HG03460 (cell line): ENCODE measurements around the gene NIN.
"Not testable (repeated sequence)": the region's sequence is repeated elsewhere in the genome, so short reads cannot be mapped to it uniquely, and the experiment has no call there.

Source experiments
- ATAC-seq: cut with Tn5 transposase; IDR thresholded peaks from one replicate; pipeline ENCODE4 v1.9.1; 2021; ENCODE audit not compliant: unreplicated experiment

The NIN gene

GRCh38 chr14:50819303-50819702 is 11.7 kb downstream of the NIN start:
- ATAC-seq, result not testable (repeated sequence)

DNA sequence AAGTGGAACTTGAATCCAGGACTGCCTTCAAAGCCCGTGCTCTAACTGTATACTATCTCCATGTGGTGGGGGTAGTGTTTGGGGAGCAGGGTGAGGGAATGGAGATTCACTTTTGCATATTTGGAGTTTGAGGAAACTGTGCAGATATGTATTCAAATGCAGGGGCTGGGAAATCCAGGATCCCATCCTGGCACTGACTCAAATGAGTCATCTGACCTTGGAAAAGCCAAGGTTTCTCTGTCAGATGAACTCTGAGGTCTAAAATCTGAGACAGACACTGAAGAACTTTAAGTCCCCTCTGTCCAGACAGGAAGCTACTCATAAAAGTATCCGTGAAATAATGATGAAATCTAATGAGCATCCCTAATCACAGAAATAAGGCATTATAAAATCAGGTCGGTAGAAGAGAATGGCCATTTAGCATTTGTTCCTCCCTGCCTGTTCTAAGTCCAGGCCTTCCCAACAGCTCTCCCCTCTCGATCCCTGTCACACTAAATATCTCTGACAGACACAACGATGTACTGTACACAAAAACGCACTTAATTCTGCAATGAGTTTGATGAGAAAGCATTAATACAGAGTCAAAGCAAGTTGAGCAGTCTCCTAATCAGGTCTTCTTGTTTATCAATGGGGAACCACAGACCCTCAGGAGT is 14.4 kb downstream of the NIN start:
- ATAC-seq, result no peak

- not testable (repeated sequence) for ATAC-seq
These were observed 15.4 kb downstream of the NIN start for GRCh38 chr14:50815526-50815925.

GRCh38 chr14:50815058-50815457 is 15.9 kb downstream of the NIN start:
- not testable (repeated sequence) for ATAC-seq

DNA sequence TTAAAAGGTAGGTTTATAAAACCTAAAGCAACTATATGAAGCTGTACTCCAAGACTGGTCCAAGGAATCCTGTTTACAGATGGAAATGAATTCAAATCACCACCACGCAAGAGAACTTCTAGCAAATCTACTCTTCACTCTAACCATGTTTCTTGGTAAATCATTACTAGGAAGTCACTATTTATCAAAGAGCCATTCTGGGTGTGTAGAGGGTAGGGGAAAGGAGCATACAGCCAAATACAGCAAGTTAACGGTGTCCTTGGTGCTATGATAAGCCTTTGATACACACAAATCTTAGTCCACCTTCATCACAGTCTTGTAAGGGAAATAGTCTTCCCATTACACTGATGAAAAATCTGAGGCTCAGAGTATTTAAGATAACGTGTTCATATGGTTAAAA is 16.8 kb downstream of the NIN start:
- no peak for ATAC-seq

GRCh38 chr14:50813544-50813863 is 17.5 kb downstream of the NIN start:
- ATAC-seq, result no peak

DNA sequence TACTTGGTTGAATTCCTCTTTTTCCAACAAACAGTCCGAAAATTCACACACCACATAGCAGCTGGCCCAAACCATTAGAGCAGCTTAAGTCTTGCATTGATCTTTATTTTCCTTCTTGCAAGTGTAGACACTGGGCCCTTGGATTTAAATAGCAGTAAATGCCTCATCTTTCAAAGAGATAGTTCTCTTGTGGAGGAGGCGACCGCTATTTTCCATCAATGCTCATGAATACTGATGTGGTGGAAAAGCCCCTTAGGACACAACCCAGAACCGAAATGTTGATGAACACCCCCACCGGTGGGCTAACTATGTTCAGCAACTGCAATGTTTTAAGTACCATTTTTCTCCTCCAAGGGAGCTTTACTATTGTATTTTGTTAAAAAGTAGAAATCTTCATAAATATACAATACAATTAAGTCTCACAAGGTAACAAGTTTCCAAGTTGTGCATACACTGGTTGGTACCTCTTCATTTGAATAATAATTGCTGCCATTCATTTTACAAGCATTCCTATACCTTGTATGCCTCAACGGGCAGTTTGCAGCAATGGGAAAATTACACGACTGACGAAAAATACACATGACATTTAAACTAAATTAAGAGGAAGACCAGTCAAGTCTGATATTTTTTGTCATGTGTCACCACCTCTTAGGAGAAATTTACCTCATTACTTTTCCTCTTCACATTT is 18.0 kb downstream of the NIN start:
- no peak for ATAC-seq

DNA sequence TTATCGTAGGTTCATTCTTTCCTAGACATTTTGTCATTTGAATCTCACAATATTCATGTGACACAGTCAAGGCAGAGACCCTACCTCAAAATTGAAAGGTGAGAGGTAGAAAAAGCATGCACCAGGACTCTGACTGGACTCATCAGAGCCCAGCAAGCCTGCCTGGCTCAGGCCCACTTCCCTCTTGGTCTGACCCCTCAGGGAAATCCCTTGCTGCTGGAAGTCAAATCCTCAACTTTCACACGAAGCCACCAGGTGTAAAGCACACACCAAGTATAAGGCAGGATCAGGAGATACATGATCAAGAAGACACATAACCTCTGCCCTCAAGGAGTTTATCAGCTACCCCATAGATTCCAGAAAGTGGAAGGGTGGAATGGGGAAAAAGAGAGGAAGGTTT is 18.8 kb downstream of the NIN start:
- no peak for ATAC-seq

GRCh38 chr14:50808053-50808452 is 22.9 kb downstream of the NIN start:
- no peak for ATAC-seq

- ATAC-seq, result no peak
These were observed 24.6 kb downstream of the NIN start for GRCh38 chr14:50806241-50806933.

- ATAC-seq, result no peak
These were observed 25.6 kb downstream of the NIN start for GRCh38 chr14:50805396-50805795.

DNA sequence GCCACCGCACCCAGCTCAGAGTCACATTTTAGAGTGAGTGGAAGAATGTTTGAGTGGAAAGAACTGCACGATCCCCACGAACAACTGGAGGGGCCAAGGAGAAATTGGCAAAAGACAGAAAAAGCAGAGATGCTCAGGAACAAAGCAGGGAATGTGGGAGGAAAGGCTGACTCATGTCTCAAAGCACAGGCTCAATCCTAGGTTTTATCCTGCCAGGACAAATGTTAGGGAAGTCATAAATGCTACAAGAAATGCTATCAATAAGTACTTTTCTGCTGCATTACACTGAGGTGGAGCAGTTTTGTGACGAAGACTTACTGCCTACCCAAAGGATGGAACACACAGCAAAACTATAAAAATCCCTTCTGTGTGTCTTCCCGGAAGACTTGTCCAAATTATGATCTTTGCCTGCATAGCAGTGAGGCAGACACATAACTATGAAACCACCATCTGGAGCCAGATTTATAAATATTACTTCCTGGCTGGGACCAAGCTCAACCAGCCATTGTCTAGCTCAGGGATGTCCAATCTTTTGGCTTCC is 26.7 kb downstream of the NIN start:
- ATAC-seq, result no peak

- ATAC-seq, result no peak
These were observed 29.3 kb downstream of the NIN start for GRCh38 chr14:50801706-50802105.

DNA sequence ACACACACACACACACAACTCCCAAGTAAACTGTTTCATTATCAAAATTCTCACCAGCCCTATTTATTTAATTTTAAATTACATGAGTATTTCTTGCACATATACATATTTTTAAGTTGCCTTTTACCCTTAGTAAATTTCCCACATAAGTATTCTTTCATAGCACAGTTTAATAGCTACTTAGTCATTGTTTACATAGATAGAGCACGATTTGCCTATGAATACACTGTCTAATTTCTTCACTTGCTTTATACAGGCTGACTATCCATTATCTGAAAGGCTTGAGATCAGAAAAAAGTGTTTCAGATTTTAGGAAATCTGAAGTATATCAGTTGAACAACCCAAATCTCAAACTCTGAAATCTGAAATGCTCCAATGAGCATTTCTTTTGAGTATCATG is 30.9 kb downstream of the NIN start:
- no peak for ATAC-seq

DNA sequence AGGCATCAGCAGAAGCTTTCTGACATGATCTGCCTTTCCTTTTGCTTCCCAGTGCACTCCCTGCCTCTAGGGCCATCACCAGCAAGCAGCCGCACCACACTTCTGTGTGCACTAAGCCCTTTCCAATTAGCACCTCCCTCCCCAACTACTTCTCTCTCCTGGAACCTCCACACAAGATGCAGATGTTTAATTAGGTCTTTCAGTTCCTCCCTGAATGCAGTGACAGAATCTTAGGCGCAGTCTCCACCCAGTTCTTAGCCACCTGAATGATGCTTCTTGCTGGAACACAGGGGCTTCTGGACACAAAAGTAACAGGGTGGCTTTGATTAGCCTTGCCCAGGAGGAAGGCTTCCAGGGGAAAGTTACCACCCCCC is 32.9 kb downstream of the NIN start:
- ATAC-seq, result peak; percentile 83

DNA sequence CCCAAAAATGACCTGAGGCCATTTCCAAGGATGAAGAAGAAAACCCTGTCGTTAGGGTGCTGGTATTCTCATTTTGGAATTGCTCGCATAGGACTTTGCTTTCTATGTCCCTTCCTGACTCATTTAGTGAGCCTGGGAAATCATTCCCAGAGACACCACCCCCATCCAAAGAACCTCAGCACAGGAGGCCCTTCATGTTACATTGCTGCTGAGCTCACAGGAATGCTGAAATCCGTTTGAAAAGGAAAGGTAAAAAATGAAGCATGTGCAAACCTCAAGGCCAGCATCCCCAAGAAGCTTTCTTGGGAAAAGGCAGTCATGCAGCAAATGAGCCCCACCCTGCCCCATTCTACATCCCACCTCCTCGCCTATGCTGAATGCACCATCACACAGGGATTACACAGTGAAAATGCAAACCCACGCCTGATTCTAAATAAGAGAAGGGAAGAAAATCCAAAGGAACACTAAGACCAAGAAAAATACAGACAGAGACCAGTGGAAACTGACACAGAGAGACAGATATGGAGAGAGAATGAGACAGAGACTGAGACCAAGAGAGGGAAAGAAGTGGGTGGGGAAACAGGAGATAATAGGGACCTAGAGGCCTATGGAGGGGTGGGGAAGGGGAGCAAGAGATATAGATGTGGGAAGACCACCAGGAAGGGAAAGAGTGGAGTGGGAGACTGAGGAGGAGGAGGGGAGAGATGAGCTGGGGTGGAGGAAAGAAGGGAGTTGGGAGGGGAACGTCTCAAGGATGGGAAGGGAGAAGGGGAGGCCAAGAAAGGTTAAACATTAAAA is 33.5 kb downstream of the NIN start:
- ATAC-seq, result no peak

GRCh38 chr14:50796390-50796789 is 34.6 kb downstream of the NIN start:
- ATAC-seq, result no peak

- no peak for ATAC-seq
These were observed 35.1 kb downstream of the NIN start for GRCh38 chr14:50795909-50796308.

DNA sequence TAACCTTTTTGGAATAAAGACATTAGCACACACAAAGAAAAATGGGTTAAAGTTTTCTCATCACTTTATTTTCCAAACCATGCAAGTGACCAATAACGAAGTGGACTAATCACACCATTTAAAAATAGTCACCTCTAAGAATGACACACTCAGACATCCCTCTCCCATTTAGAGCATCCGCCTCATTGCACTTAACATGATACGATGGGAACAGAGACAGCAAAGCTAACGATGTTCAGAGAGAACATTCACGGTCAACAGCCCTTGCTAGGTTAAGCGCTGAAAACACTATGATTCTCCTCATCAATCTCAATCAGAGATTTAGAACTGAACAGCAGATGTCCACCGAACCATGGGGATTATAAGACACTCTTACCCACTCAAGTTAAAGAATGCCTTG is 35.8 kb downstream of the NIN start:
- no peak for ATAC-seq

GRCh38 chr14:50794068-50794645 is 36.8 kb downstream of the NIN start:
- no peak for ATAC-seq

- ATAC-seq, result no peak
These were observed 38.3 kb downstream of the NIN start for GRCh38 chr14:50792634-50793068.
